Smooth muscle cell (in vitro differentiated cells): ENCODE data around the gene ALDH4A1. TPM values are rescaled to one million over a fixed set of nuclear protein-coding genes. Genes with fewer than 3 reads are reported as not detected.
"Not testable (repeated sequence)": the region's sequence is repeated elsewhere in the genome, so short reads cannot be mapped to it uniquely, and the experiment has no call there.

Experiments
- DNase-seq: peaks from one replicate; lab custom pipeline; 2025; ENCODE audit not compliant: unreplicated experiment; lab: John Stamatoyannopoulos, UW
- H2AFZ ChIP-seq: fragments of 200-600 bp; sonication (generic); 2 replicates; pipeline ENCODE4 v1.6.0; 2016; ENCODE audit warnings: antibody characterized with exemption, low read depth, mild to moderate bottlenecking
- H3F3A ChIP-seq: fragments of 200-600 bp; sonication (generic); 2 replicates; pipeline ENCODE4 v1.6.0; 2017; ENCODE audit warnings: antibody characterized with exemption, low read depth
- H3K27ac ChIP-seq: fragments of 200-600 bp; sonication (generic); 2 replicates; pipeline ENCODE4 v1.5.1; 2016; ENCODE audit warnings: low read depth, mild to moderate bottlenecking
- H3K27me3 ChIP-seq: fragments of 200-600 bp; sonication (generic); 2 replicates; pipeline ENCODE4 v1.6.1; 2016; ENCODE audit warnings: low read depth, mild to moderate bottlenecking
- H3K36me3 ChIP-seq: fragments of 200-600 bp; sonication (generic); 2 replicates; pipeline ENCODE4 v1.5.1; 2016; ENCODE audit warnings: low read depth
- H3K4me1 ChIP-seq: fragments of 200-600 bp; sonication (generic); 2 replicates; pipeline ENCODE4 v1.5.1; 2016; ENCODE audit warnings: low read depth
- H3K4me2 ChIP-seq: fragments of 200-600 bp; sonication (generic); 2 replicates; pipeline ENCODE4 v1.6.0; 2016; ENCODE audit warnings: mild to moderate bottlenecking
- H3K4me3 ChIP-seq: fragments of 200-600 bp; sonication (generic); 2 replicates; pipeline ENCODE4 v1.5.1; 2016; ENCODE audit warnings: mild to moderate bottlenecking
- H3K79me2 ChIP-seq: fragments of 200-600 bp; sonication (generic); 2 replicates; pipeline ENCODE4 v1.6.0; 2016; ENCODE audit warnings: low read depth, mild to moderate bottlenecking
- H3K9ac ChIP-seq: fragments of 200-600 bp; sonication (generic); 2 replicates; pipeline ENCODE4 v1.6.0; 2016; ENCODE audit warnings: low read depth
- H3K9me3 ChIP-seq: fragments of 200-600 bp; sonication (generic); replicated peaks from 2 replicates; pipeline ENCODE4 v1.5.1; 2016; ENCODE audit warnings: low read depth
- H4K20me1 ChIP-seq: fragments of 200-600 bp; sonication (generic); 2 replicates; pipeline ENCODE4 v1.6.0; 2016; ENCODE audit warnings: low read depth
- CTCF ChIP-seq: fragments of 200-600 bp; sonication (generic); IDR thresholded peaks from 2 replicates; pipeline ENCODE4 v1.5.1; 2017; ENCODE audit warnings: borderline replicate concordance, mild to moderate bottlenecking, antibody characterized with exemption; ENCODE audit not compliant: insufficient read depth, poor library complexity, severe bottlenecking
- WGBS: methylation state at CpG from one replicate; pipeline ENCODE4 v1.1.7; 2016; ENCODE audit warnings: low lambda C conversion rate; 5-methylcytosine and 5-hydroxymethylcytosine counted together
- polyA plus RNA-seq: library from polyadenylated mRNA; unstranded; fragments of >200 nt; fragmentation: Nextera tagmentation; extraction: Ambion mirVana; gene quantifications from 2 replicates; pipeline ENCODE4 v1.2.1, GENCODE V29; 2016
- total RNA-seq: library from RNA; depleted of rRNA; stranded (reverse); fragments of >200 nt; gene quantifications from 2 replicates; pipeline ENCODE4 v1.2.3, GENCODE V29; 2014

Gene ALDH4A1
- total and polyA plus RNA-seq, 2 experiments from 2014 or later, result 4.8 to 7.2 TPM

DNA sequence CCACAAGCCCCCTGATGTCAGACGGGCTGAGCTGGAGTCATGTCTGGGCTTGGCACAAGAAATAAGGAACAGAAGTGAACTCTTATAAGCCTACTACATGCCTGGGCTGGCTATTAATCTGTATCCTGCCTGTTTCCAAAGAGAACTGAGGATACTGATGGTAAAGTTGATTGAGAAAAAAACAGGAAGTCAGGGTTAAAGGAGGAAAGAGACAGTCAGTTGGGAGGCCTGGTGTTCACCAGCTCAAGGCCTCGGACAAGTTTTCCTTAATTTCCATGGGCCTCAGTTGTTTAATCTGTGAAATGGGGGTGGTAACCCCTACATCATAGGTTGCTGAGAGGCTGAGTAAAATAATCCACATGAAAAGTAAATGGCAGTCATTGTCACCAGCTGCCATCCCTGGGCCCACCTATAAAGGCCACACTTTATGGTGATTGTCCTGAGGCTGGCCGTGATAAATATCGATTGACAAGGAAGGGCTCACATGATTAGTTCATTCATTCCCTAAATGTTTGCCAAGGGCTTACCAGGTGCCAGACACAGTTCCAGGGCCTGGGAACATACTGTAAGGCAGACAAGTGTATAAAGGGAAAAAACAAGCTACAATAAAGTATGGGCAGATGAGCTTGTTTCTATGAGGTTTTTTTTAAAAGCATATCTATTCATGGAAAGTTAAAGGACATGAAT is 2.8 kb downstream of the ALDH4A1 start:
- Histone ChIP-seq H3K4me3 (no peak overlapping the region), H3K79me2 (no peaks in the 10 kb centered on the region), H4K20me1 (no peaks in the 10 kb centered on the region), H3F3A (peaks cover 7% of the 10 kb centered on the region), H3K4me2 (no peak overlapping the region), H3K27ac (no peak overlapping the region), H2AFZ (no peak overlapping the region), H3K36me3 (no peaks in the 10 kb centered on the region), H3K9ac (no peak overlapping the region), H3K4me1 (peaks cover 7% of the 10 kb centered on the region), H3K27me3 (no peaks in the 10 kb centered on the region), H3K9me3 (no peaks in the 10 kb centered on the region)
- no peak for DNase-seq
- 90% methylated on average over 4 of the region's 4 CpGs for WGBS
- TF ChIP-seq CTCF, result no peak

DNA sequence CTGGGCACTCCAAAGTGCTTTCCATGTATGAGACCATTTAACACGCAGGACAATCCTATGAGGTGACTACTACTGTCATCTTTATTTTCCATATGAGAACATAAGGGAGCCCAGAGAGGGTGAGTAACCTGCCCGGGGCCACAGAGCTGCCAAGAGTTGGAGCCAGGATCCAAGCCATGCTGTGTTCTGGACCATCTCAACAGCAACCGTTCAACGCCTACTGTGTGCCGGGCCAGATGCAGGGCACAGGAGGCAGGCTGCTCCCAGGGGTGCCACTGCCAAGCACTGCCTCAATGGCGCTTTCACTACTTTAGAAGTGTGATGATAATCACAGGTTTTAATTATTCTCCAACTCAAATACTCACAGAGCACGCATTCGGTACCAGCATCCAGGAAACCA is 3.8 kb downstream of the ALDH4A1 start:
- no peaks in the 10 kb centered on the region for H3K36me3 ChIP-seq
- peaks cover 7% of the 10 kb centered on the region for H3F3A ChIP-seq
- no peaks in the 10 kb centered on the region for H4K20me1 ChIP-seq
- H3K79me2 ChIP-seq, result no peaks in the 10 kb centered on the region
- H3K4me2 ChIP-seq, result no peak overlapping the region
- no peak overlapping the region for H3K4me3 ChIP-seq
- no peak overlapping the region for H3K27ac ChIP-seq
- TF ChIP-seq CTCF, result no peak
- 93% methylated on average over 8 of the region's 8 CpGs for WGBS
- H3K27me3 ChIP-seq, result no peaks in the 10 kb centered on the region
- no peak overlapping the region for H3K9ac ChIP-seq
- H2AFZ ChIP-seq, result no peak overlapping the region
- H3K9me3 ChIP-seq, result no peaks in the 10 kb centered on the region
- H3K4me1 ChIP-seq, result peaks cover 7% of the 10 kb centered on the region
- DNase-seq, result no peak

GRCh38 chr1:18895317-18895716 is 7.0 kb downstream of the ALDH4A1 start:
- Histone ChIP-seq H3K4me1 (no peaks in the 10 kb centered on the region), H3F3A (no peaks in the 10 kb centered on the region), H3K9me3 (no peaks in the 10 kb centered on the region), H3K27me3 (no peaks in the 10 kb centered on the region), H3K4me2 (no peak overlapping the region), H3K27ac (no peak overlapping the region), H3K79me2 (no peaks in the 10 kb centered on the region), H2AFZ (no peak overlapping the region), H3K9ac (no peak overlapping the region), H4K20me1 (no peaks in the 10 kb centered on the region), H3K4me3 (no peak overlapping the region), H3K36me3 (no peaks in the 10 kb centered on the region)
- TF ChIP-seq CTCF, result no peak
- 94% methylated on average over 6 of the region's 6 CpGs for WGBS
- no peak for DNase-seq

DNA sequence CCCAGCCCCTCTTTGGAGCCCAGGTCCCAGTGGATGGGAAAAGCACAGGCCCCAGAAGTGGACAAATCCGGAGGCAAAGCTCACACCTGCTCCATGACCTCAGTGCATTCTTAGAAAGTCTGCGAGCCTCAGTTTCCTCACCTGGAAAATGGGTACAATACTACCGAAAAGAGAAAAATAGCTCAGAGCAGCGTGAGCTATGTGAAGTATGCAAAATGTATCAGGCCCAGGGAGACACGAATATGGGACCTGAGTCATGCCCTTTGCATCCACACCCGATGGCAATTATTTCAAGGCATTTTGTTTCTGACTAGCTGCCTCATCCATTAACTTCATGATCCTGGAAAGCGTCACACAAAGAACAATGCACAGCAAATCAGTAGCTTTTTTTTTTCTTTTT is 9.2 kb downstream of the ALDH4A1 start:
- Histone ChIP-seq H4K20me1 (no peaks in the 10 kb centered on the region), H3K4me1 (no peaks in the 10 kb centered on the region), H3K4me2 (no peak overlapping the region), H2AFZ (no peak overlapping the region), H3K27me3 (no peaks in the 10 kb centered on the region), H3K36me3 (no peaks in the 10 kb centered on the region), H3K79me2 (no peaks in the 10 kb centered on the region), H3K4me3 (no peak overlapping the region), H3K9me3 (no peaks in the 10 kb centered on the region), H3F3A (no peaks in the 10 kb centered on the region), H3K9ac (no peak overlapping the region), H3K27ac (no peak overlapping the region)
- 84% methylated on average over 7 of the region's 7 CpGs for WGBS
- DNase-seq, result no peak
- no peak for TF ChIP-seq CTCF

GRCh38 chr1:18891858-18892257 is 10.5 kb downstream of the ALDH4A1 start:
- H3K79me2 ChIP-seq, H3K4me3 ChIP-seq, H3F3A ChIP-seq, H3K4me1 ChIP-seq, H3K4me2 ChIP-seq, H2AFZ ChIP-seq, H3K9ac ChIP-seq, H3K36me3 ChIP-seq, H4K20me1 ChIP-seq, H3K9me3 ChIP-seq, DNase-seq, H3K27ac ChIP-seq, H3K27me3 ChIP-seq: not testable (repeated sequence)
- WGBS, result 75% methylated on average over 7 of the region's 7 CpGs
